Esophagus muscularis mucosa (tissue), 4 donors: ENCODE measurements around the gene CRPPA.
"Not testable (repeated sequence)": the region's sequence is repeated elsewhere in the genome, so short reads cannot be mapped to it uniquely, and the experiment has no call there.

Experiments
- CTCF ChIP-seq, 3 experiments: fragments of 200-600 bp in 2 of 3; fragments of 450-650 bp in 1 of 3; sonication (generic) in 2 of 3; IDR thresholded peaks; one replicate each; pipeline ENCODE4 v1.5.1; 2017 to 2019; ENCODE audit warnings: antibody characterized with exemption in 3 of 3, mild to moderate bottlenecking in 2 of 3, moderate library complexity in 1 of 3
- EP300 ChIP-seq: sonication (generic); formaldehyde crosslinking; IDR thresholded peaks from one replicate; pipeline ENCODE4 v1.6.1; 2017; ENCODE audit warnings: antibody characterized with exemption
- POLR2A ChIP-seq: fragments of 450-650 bp; IDR thresholded peaks from one replicate; pipeline ENCODE4 v1.6.1; 2017; ENCODE audit warnings: antibody characterized with exemption, moderate library complexity, mild to moderate bottlenecking, low read depth
- POLR2AphosphoS5 ChIP-seq, 2 donors: sonication (generic); formaldehyde crosslinking; IDR thresholded peaks; one replicate each; pipeline ENCODE4 v1.6.1; 2017; ENCODE audit warnings: antibody characterized with exemption in 2 of 2

DNA sequence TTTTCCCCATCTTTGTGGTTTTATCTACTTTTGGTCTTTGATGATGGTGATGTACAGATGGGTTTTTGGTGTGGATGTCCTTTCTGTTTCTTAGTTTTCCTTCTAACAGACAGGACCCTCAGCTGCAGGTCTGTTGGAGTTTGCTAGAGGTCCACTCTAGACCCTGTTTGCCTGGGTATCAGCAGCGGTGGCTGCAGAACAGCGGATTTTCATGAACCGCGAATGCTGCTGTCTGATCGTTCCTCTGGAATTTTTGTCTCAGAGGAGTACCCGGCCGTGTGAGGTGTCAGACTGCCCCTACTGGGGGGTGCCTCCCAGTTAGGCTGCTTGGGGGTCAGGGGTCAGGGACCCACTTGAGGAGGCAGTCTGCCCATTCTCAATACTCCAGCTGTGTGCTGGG lies 38.2 kb downstream of the CRPPA start:
- not testable (repeated sequence) for TF ChIP-seq CTCF (IDR thresholded peaks at IDR 0.05); POLR2AphosphoS5 (IDR thresholded peaks at IDR 0.05); EP300; POLR2A
